Measurements from ENCODE around the gene UQCC2.

DNA sequence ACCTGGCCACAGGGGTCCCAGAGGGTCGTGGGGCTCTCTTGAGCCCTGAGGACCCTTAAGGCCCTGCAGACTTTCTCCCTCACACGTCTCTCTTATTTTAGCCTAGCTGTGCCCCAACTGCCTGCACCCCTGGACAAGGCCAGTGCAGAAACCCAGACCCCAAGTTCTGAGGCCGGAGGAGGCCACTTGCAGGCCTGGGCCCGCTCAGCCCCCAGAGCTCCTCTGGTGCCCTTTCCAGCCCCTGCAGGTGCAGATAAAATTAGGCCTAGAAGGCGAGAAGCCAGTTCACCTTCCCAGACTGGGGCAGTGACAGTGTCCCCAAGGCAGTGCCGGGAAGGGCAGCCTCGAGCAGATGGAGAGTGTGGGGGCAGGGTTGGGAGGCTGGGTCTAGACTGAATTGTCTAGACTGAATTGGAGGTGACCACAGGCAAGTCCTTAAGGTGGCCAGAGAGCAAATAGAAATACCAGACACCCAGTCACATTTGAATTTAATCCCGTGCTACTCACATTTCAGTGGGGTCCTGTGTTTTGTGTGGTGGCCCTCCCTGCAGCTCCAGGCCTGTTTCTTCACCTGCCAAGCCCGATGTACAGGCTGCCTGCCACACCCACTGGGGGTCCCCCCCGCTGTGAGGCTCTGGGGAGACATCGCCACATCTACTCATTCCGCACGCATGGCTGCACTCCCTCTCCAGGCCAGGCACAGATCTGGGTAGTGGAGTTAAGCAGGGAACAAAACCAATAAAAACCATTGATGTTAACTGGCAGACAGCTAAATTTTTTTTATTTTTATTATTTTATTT lies 43.8 kb upstream of the UQCC2 start:
- TF ChIP-seq POLR2AphosphoS5 (IDR thresholded peaks at IDR 0.05): no peak
- TF ChIP-seq, protein P1, sequence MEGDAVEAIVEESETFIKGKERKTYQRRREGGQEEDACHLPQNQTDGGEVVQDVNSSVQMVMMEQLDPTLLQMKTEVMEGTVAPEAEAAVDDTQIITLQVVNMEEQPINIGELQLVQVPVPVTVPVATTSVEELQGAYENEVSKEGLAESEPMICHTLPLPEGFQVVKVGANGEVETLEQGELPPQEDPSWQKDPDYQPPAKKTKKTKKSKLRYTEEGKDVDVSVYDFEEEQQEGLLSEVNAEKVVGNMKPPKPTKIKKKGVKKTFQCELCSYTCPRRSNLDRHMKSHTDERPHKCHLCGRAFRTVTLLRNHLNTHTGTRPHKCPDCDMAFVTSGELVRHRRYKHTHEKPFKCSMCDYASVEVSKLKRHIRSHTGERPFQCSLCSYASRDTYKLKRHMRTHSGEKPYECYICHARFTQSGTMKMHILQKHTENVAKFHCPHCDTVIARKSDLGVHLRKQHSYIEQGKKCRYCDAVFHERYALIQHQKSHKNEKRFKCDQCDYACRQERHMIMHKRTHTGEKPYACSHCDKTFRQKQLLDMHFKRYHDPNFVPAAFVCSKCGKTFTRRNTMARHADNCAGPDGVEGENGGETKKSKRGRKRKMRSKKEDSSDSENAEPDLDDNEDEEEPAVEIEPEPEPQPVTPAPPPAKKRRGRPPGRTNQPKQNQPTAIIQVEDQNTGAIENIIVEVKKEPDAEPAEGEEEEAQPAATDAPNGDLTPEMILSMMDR (IDR thresholded peaks at IDR 0.05): no peak

Measured in prostate gland (tissue), 2 donors.